GM18873 (cell line): ENCODE measurements around the gene RAB36.

Source experiments
- ATAC-seq: cut with Tn5 transposase; IDR thresholded peaks from one replicate; pipeline ENCODE4 v1.9.1; 2021; ENCODE audit warnings: mild to moderate bottlenecking, moderate library complexity, moderate number of reproducible peaks; ENCODE audit not compliant: unreplicated experiment, low FRiP score

Gene RAB36

DNA sequence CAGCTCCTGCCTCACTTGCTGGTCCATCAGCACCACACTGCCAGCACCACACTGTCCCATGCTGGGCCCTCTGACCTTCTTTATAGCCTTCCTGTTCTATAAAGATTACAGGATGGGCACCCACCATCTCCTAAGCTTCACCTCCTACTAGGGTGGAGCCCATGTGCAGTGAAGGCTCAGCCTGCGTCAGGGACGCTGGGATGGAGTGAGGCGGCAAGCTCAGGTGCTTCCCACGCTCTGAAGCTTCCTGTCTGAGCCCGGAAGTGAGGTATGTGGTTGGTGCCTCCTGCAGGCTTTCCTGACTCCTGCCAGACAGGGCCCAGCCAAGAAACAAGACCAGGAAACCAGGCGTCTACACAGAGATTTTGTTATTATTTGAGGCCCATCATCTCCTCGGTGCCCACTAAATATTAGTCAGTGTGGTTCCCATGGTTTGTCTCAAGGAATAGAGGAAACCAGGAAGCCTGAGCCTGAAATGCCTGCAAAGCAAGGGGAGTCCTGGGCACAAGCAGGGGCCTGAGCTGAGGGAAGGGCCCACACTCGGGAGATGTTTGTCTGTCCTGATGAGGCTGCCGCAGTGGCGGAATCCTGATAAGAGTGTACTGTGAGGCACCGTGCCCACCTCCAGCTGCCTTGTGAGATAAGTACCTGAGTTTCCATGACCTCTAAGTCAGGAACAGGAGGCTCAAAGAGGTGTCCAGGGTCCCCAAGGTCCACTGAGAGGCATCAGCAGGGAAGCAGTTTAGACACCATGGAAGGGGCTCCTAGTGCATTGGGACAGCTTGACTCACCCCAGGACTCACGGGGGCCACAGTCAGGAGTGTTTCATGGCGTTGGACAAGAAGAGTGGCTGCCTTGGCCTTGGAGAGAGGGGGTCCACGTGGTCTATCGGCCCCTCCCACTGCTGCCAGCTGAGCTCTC lies 25.5 kb upstream of the RAB36 start:
- ATAC-seq = no peak

GRCh38 chr22:23120415-23120899 lies 24.8 kb upstream of the RAB36 start:
- ATAC-seq = no peak

- ATAC-seq = no peak
Observed at GRCh38 chr22:23121000-23121421, 24.3 kb upstream of the RAB36 start.

GRCh38 chr22:23121424-23121823 lies 23.9 kb upstream of the RAB36 start:
- ATAC-seq = no peak

DNA sequence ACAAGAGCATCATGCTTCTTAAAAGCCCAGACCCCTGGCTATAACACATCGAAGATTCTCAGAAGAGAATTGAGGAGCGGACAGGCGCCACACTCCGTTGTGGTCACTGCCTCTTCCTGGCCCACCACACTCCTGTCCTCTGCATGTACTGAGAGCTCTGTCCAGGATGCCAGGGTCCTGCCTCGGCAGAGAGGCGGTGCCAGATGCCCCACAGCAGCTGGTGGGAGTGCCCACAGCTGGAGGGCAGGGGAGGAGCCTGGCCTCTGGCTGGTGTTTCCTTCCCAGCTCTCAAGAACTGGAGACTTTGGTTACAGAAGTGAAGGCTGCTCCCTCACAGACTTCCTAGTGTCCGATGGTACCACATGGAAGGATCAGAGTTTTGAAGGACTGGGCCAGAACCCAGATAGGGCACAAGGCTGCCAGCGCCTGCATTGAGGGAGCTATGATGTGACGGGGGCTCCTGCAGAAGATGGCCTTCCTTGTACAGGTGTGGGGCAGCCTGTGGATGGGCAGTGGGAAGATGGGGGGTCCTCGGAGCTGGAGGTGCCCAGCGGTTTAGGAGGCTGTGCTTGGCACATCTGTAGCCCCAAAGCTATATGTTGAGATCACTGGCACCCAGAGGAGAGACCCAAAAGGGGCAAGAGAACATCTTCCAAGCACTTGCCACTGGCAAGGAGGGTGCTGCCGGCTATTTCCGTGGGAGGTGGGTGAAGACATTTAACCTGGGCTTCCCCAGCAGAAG lies 22.9 kb upstream of the RAB36 start:
- ATAC-seq = no peak

GRCh38 chr22:23122992-23123803 lies 22.1 kb upstream of the RAB36 start:
- no peak for ATAC-seq

DNA sequence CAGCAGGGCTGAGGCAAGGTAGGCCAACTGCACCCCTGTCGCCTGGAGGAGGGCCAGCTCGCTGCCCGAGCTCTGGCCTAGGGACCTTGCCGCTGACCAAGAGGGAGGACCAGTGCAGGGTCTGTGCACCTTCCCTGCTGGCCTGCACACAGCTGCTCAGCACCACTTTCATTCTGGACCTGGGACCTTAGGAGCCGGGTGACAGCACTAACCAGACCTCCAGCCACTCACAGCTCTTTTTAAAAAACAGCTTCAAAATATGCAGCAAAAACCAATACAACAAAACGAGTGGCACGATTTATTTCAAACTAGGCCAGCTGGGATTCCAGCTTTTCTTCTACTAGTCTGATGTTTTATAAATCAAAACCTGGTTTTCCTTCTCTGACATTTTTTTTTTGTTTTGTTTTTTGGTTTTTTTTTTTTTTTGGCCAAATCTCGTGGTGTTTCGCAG lies 21.4 kb upstream of the RAB36 start:
- ATAC-seq = no peak

DNA sequence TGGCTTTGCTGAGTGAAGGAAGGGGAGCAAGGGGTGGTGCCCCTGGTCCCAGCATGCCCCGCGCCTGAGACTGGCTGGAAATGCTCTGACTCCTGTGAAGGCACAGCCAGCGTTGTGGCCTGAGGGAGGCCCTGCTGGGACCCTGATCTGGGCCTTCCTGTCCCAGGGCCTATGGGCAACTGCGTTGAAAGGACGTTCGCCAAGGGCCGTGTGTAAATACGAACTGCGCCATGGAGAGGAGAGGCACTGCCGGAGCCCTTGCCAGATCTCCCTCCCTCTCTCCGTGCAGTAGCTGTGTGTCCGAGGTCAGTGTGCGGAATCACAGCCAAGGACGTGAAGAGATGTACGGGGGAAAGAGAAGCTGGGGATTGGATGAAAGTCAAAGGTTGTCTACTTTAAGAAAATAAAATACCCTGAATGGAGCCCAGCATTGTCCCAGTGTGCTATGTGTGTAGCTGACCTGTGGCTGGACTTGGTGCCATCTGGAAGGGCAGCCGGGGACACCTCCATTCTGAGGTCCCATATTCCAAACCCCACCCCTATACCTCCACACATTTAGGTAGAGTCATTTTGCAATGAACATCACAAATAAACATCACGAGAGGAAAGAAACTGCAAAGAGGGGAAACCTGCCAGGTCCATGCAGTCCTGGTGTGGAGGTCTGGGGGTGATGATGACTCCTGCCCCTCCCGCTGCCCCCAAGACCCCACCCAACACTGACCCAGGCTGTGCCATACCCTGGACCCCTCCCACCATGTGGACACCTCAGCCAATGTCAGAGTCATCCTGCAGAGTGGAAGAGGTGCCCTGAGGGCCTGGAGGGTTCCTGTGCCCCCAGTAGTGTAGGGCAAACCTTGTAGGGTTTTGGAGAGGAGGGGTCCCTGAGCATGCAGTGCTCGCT lies 20.4 kb upstream of the RAB36 start:
- no peak for ATAC-seq

GRCh38 chr22:23125512-23126103 lies 19.7 kb upstream of the RAB36 start:
- no peak for ATAC-seq

DNA sequence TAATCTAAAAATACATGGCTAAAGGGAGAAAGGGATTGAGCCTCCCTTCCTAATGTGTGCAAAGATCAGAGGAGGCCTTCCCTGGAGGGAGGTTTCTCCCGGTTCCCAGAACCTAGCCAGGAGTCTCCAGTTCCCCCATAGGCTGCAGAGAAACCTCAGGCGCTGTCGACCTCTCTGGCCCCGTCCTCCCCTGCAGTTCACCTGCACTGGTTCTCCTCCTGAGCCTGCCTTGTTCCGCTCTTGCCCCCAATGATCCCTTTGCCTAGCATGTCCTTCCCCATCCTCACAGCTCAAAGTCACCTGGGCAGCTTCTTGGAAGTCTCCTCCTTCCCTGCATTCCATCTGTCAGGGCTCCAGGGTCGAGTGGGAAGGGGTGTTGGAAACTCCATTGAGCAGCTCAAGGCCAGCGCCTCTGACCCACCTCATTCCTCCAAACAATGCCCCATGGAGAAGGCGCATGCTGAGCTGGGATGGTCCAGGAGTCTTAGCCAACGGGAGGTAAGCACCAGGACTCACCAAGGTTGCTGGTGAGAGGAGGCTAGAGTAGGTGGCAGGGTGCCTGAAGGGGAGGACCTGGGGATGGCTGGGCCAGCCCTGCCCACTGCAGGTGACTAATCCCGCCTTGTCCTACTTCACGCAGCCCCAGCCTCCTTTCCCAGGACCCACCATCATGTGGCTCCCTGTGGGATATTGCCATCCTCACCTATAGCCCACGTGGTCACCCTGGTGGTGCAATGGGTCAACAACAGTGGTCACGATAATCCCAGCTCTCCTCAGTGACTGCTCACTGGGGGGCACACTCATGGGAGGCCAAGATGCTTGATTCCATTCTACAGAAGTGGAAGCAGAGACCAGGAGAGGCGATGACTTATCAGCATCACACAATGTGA lies 18.9 kb upstream of the RAB36 start:
- ATAC-seq = no peak

- ATAC-seq = no peak
Observed at GRCh38 chr22:23127055-23127756, 18.1 kb upstream of the RAB36 start.

GRCh38 chr22:23127788-23128187 lies 17.5 kb upstream of the RAB36 start:
- no peak for ATAC-seq

DNA sequence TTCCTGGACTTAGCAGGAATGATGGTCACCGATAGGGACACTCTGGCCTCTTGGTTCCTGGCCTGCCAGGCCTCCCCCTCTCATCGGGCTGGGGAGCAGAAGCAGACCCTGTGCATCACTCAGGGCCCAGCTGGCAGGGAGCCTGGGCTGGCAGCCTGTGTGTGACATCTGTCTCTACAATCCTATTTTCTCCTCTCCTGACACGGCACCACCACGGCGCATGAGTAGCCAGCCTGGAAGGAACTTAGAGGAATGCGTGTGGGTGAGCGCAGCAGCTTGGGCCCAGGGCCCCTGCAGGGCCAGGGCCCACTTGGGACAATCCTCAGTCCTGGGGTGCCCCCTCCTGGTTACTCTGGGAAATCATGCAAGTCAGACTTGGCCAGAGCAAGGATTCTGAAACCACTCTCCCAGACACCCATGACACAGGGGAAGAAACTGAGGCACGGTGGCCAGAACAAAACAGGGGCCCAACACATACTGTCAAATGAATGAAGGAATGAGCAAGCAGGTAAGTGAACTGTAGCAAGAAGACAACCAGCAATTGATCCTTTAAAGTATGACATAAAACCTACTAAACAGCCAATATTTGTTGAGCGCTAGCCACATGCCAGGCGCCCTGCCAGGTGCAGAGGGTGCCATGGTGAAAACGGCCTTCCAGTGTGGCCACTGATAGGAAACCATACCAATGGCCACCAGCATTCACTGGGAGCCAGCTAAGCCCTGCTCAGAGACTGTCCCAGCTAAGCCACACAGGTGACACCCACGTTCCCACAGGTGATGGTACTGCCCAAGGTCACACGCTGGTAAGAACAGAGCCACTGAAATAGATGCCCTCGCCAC lies 16.8 kb upstream of the RAB36 start:
- no peak for ATAC-seq

GRCh38 chr22:23129149-23129548 lies 16.1 kb upstream of the RAB36 start:
- ATAC-seq = no peak

DNA sequence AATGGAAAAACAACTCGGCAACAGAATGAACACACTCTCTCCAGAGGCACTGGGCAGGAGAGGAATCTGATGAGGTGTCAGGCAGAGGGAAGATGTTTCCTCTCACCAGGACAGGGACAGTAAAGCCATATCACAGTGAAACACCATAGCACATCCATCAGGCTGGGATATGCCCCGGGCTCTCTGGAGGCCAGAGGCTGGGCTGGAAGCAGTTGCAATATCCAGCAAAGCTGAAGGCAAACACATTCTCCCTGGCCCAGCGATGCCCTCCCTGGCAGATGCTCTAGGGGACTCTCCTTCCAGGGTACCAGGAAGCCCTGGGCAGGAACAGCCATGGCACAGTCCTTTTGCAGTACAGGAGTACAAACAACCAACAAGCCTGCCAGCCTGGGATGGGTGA lies 14.6 kb upstream of the RAB36 start:
- no peak for ATAC-seq

DNA sequence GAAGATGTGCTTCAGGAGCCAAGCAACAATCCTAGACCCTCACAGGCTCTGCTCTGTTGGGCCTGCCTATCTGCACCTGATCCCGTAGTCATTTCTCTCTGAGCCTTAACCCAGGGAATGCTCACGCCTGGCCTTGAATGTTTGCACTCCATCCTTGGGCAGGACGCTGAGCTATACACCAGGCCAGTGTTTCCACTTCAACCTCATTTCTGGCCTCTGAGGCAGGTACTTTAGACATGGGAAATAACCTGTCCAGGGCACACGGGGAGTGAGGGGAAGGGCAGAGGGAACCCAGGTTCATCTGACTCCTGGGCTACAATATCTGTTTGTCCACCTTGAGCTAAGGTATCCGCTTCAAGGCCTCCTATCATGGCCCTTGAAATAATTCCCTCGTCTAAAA lies 13.3 kb upstream of the RAB36 start:
- no peak for ATAC-seq
